HG03432 (cell line): ENCODE results near the gene ZNF770.
A peak's percentile ranks its signal among the peaks of the same experiment; 100 is the strongest.
"Not testable (repeated sequence)": the region's sequence is repeated elsewhere in the genome, so short reads cannot be mapped to it uniquely, and the experiment has no call there.

ENCODE experiments used
- ATAC-seq: cut with Tn5 transposase; IDR thresholded peaks from one replicate; pipeline ENCODE4 v1.9.1; 2021; ENCODE audit warnings: mild to moderate bottlenecking, moderate library complexity; ENCODE audit not compliant: unreplicated experiment

The ZNF770 gene

GRCh38 chr15:34984889-34985630 is 3.0 kb downstream of the ZNF770 start:
- ATAC-seq: no peak

GRCh38 chr15:34976743-34977142 is 11.3 kb downstream of the ZNF770 start:
- no peak for ATAC-seq

GRCh38 chr15:34976073-34976472 is 12.0 kb downstream of the ZNF770 start:
- ATAC-seq: no peak

GRCh38 chr15:34973512-34973911 is 14.6 kb downstream of the ZNF770 start:
- ATAC-seq: no peak

GRCh38 chr15:34970098-34970643 is 17.9 kb downstream of the ZNF770 start:
- ATAC-seq: peak; percentile 15

GRCh38 chr15:34969340-34970097 is 18.6 kb downstream of the ZNF770 start, which contains the start of gene AQR:
Gene AQR, minus strand, starts transcription at chr15:34969742. Its CDS starts 129 bp downstream, at chr15:34969613.
- peak; percentile 99 for ATAC-seq

GRCh38 chr15:34964277-34964676 is 23.8 kb downstream of the ZNF770 start:
- ATAC-seq: no peak

GRCh38 chr15:34953851-34954250 is 34.2 kb downstream of the ZNF770 start:
- no peak for ATAC-seq

GRCh38 chr15:34952481-34952880 is 35.6 kb downstream of the ZNF770 start:
- no peak for ATAC-seq

GRCh38 chr15:34951993-34952392 is 36.1 kb downstream of the ZNF770 start:
- no peak for ATAC-seq

- no peak for ATAC-seq
Observed at GRCh38 chr15:34944936-34945335, 43.2 kb downstream of the ZNF770 start.

GRCh38 chr15:34943711-34944110 is 44.4 kb downstream of the ZNF770 start:
- ATAC-seq: no peak

GRCh38 chr15:34943264-34943663 is 44.8 kb downstream of the ZNF770 start:
- ATAC-seq: not testable (repeated sequence)

- ATAC-seq: no peak
Observed at GRCh38 chr15:34942363-34942762, 45.7 kb downstream of the ZNF770 start.

- no peak for ATAC-seq
Observed at GRCh38 chr15:34941831-34942230, 46.3 kb downstream of the ZNF770 start.

- ATAC-seq: no peak
Observed at GRCh38 chr15:34941185-34941698, 46.8 kb downstream of the ZNF770 start.

GRCh38 chr15:34933432-34933975 is 54.6 kb downstream of the ZNF770 start:
- no peak for ATAC-seq

- ATAC-seq: not testable (repeated sequence)
Observed at GRCh38 chr15:34928349-34928748, 59.7 kb downstream of the ZNF770 start.
